Rectal smooth muscle tissue (tissue), 1 donor: ENCODE measurements around the gene AMMECR1L.
"Not testable (repeated sequence)": the region's sequence is repeated elsewhere in the genome, so short reads cannot be mapped to it uniquely, and the experiment has no call there.

ENCODE experiments used
- H3K27ac ChIP-seq: one replicate; pipeline ENCODE4 v1.7.0; 2013; ENCODE audit warnings: low read depth, low read length, inconsistent platforms
- H3K27me3 ChIP-seq: one replicate; pipeline ENCODE4 v1.7.0; 2013; ENCODE audit warnings: low read length; ENCODE audit not compliant: control insufficient read depth, insufficient read depth
- H3K36me3 ChIP-seq: one replicate; pipeline ENCODE4 v1.7.0; 2013; ENCODE audit warnings: low read length; ENCODE audit not compliant: control insufficient read depth, insufficient read depth
- H3K4me1 ChIP-seq: one replicate; pipeline ENCODE4 v1.7.0; 2013; ENCODE audit warnings: low read length; ENCODE audit not compliant: control insufficient read depth, insufficient read depth
- H3K4me3 ChIP-seq: one replicate; pipeline ENCODE4 v1.7.0; 2013; ENCODE audit warnings: low read length
- H3K9ac ChIP-seq: one replicate; pipeline ENCODE4 v1.7.0; 2013; ENCODE audit warnings: low read length

The AMMECR1L gene

DNA sequence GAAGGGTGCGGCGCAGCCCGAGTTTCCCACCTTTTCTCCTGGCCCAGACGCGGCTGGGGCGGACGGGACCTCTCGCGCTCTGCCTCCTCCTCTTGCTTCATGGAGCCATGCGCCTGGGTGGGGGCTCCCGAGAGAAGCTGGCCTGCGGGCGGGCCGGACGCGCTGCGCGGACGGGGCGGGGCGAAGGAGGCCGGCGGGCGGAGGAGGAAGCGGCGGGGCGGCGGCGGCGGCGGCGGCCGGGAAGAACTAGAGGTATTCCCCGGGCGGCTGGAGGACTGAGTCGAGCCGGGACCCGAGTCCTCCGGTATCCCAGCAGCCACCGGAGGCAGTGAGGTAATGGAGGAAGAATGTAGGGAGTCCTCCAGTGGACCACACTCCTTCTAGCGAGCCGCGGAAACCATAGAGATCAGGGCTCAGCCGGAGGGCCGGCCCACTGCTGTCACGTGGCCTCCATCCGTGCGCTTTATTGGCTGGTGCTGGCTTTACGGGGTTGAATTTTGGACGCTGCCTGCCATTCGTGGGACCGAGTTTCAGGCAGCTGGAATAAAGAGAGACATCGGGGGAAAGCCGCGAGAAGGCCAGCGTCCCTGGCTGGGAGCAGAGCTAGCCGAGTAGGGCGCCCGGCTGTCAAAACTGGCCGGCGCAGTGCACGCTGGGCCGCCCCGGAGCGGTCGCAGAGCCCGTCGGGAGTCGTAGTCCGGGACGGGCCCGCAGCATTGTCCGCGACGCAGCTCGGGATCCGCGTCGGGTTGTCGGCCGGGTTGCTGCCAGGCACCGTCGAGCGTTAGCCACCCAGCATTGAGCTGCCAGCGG, at the start of gene AMMECR1L:
AMMECR1L (minus strand) TSS at position 177 of the 813 bp plus-strand sequence. CDS start 11,722 bp downstream, outside the sequence.
- Histone ChIP-seq H3K27ac (peak within 1 kb of the TSS; percentile 89), H3K4me1 (peaks cover 20% of the 10 kb centered on the region), H3K4me3 (peak within 1 kb of the TSS; percentile 68)
- H3K27me3 ChIP-seq, H3K9ac ChIP-seq, H3K36me3 ChIP-seq: not testable (repeated sequence)

DNA sequence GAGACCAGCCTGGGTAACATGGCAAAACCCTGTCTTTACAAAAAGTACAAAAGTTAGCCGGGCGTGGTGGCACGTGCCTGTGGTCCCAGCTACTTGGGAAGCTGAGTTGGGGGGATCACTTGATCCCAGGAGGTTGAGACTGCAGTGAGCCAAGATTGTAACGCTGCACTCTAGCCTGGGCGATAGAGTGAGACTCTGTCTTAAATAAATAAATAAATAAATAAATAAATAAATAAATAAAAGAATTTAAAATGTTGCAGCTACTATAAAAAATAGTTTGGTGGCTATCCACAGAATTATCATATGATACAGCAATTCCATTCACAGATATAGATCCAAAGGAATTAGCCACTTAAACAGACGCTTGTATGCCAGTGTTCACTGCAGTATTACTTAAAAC, 49.6 kb upstream of the AMMECR1L start:
- Histone ChIP-seq H3K27me3 (no peaks in the 10 kb centered on the region), H3K27ac (no peak overlapping the region), H3K9ac (no peak overlapping the region), H3K36me3 (no peaks in the 10 kb centered on the region), H3K4me3 (no peak overlapping the region), H3K4me1 (no peaks in the 10 kb centered on the region)

DNA sequence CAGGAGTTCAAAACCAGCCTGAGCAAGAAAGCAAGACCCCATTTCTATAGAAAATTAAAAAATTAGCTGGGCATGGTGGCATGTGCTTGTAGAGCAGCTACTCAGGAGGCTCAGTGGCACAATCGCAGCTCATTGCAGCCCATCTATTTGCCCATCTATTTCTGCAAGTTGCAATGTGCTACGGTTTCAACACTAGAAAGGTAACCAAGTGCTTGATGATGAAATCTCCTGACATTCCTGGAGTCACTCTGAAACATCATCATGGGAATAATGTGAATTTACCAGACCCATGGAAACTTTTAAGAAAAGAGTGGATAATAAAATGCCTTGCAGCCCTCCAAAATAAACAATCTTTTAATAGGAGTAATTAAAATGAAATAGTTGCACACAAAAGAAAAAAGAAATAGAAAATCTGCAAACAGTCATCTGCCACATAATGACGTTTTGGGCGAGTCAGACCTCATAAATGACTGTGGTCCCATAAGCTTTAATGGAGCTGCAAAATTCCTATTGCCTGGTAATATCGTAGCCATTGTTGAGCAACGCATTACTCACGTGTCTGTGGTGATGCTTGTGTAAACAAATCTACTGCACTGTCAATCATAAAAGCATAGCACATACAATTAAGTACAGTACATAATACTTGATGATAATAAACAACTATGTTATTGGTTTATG, 46.6 kb upstream of the AMMECR1L start:
- H3K27ac ChIP-seq = no peak overlapping the region
- H3K27me3 ChIP-seq = no peaks in the 10 kb centered on the region

DNA sequence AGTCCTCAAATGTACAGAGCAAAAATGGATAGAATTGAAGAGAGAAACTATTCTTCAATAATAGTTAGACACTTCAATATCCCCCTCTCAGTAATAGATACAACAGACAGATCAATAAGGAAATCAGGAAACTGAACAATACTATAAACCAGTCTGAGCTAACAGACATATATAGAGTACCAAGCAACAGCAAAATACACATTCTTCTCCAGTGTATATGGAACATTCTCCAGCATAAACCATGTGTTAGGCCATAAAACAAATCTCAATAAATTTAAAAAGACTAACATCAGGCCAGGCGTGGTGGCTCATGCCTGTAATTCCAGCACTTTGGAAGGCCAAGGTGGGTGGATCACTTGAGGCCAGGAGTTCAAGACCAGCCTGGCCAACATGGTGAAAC, 43.7 kb upstream of the AMMECR1L start:
- no peak overlapping the region for H3K4me3 ChIP-seq
- no peaks in the 10 kb centered on the region for H3K27me3 ChIP-seq
- H3K36me3 ChIP-seq = no peaks in the 10 kb centered on the region
- no peak overlapping the region for H3K9ac ChIP-seq
- H3K4me1 ChIP-seq = no peaks in the 10 kb centered on the region
- no peak overlapping the region for H3K27ac ChIP-seq

More for the DNA sequence above, 46.6 kb upstream of the AMMECR1L start:
- no peaks in the 10 kb centered on the region for H3K36me3 ChIP-seq
- H3K9ac ChIP-seq = no peak overlapping the region
- H3K4me3 ChIP-seq = no peak overlapping the region
- H3K4me1 ChIP-seq = no peaks in the 10 kb centered on the region

DNA sequence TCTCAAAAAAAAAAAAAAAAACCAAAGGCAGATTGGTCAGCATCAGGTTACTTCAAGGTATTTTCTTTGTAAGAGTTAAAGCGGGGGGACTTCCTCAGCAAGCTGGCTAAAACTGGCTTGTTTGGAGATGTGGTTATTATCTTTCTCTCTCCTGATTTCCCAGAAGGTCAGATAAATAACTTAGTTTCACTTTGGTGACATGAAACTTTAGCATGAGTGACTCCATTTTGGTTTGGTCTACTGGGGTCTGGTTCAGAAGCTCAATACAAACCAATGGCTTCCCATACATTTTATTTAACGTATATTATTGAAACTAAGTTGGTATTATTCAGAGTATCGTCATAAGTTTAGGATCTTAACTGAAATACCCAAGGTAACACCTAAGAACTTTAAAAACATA, 41.6 kb upstream of the AMMECR1L start:
- Histone ChIP-seq H3K27ac (no peak overlapping the region), H3K9ac (no peak overlapping the region), H3K27me3 (no peaks in the 10 kb centered on the region), H3K36me3 (no peaks in the 10 kb centered on the region), H3K4me3 (no peak overlapping the region), H3K4me1 (no peaks in the 10 kb centered on the region)

DNA sequence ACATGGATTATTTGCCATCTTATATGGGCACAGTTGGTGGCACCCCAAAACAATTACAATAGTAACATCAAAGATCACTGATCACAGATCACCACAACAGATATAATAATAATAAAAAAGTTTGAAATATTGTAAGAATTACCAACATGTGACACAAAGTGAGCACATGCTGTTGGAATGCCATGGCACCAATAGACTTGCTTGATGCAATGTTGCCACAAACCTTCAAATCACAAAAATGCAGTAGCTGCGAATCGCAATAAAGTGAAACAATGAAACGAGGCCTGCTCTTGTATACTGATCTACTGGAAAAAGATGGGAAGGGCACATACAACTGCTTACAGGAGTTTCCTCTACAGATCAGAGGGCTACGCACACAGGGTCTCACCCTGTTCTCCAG, 32.2 kb upstream of the AMMECR1L start:
- Histone ChIP-seq H3K27me3 (no peaks in the 10 kb centered on the region), H3K36me3 (no peaks in the 10 kb centered on the region), H3K4me3 (no peak overlapping the region), H3K4me1 (no peaks in the 10 kb centered on the region), H3K9ac (no peak overlapping the region), H3K27ac (no peak overlapping the region)

DNA sequence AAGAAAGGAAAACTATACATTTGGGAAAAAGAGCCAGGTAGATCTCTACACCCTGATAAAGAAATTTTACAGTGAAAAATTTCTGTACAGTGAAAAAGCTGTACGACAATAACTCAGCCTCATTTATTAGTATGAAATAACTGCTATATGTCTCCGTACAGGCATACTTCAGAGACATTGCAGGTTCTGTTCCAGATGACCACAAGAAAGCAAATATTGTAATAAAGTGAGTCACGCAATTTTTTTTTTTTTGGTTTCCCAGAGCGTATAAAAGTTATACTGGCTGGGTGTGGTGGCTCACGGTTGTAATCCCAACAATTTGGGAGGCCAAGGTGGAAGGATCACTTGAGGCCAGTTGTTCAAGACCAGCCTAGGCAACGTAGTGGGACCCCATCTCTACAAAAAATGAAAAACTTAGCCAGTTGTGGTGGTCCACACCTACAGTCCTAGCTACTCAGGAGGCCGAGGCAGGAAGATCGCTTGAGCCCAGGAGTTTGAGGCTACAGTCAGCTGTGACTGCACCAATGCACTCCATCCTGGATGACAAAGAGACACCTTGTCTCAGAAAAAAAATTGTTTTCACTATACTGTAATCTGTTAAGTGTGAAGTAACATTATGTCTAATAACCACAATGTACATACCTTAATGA, 28.2 kb upstream of the AMMECR1L start:
- H3K4me3 ChIP-seq = no peak overlapping the region
- no peaks in the 10 kb centered on the region for H3K4me1 ChIP-seq
- H3K27me3 ChIP-seq = no peaks in the 10 kb centered on the region
- H3K27ac ChIP-seq = no peak overlapping the region
- H3K9ac ChIP-seq = no peak overlapping the region
- H3K36me3 ChIP-seq = no peaks in the 10 kb centered on the region

DNA sequence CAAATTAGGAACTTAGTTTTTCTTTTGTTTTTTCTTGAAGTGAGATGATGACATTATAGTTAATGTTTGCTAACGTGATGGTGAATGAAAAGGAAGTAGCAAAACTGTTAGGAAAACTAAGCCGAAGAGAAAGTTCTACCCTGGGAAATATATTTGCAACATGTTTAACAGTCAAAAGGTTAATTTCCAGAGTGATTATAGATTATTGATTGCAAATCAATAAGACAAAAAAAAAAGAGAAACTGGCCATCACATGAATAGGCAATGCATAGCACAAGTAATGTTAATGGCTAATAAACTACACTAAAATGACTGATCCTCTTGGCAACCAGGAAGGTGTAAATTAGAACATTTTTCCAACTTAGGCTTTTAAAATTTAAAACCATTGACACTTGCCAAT, 26.0 kb upstream of the AMMECR1L start:
- H3K9ac ChIP-seq = no peak overlapping the region
- no peaks in the 10 kb centered on the region for H3K27me3 ChIP-seq
- H3K4me3 ChIP-seq = no peak overlapping the region
- H3K4me1 ChIP-seq = no peaks in the 10 kb centered on the region
- H3K27ac ChIP-seq = no peak overlapping the region
- H3K36me3 ChIP-seq = no peaks in the 10 kb centered on the region

DNA sequence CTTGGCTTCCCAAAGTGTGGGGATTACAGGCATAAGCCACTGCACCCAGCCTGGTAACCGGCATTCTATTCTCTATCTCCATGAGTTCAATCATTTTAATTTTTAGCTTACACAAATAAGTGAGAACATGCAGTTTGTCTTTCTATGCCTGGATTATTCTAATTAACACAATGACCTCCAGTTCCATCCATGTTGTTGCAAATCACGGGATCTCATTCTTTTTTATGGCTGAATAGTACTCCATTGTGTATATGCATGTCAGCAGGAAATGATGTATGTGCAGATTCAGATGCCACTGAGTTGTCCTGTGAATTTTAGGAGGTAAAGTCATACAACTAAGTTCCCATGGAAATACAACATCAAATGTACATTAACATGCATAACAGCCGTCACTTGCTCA, 24.7 kb upstream of the AMMECR1L start:
- no peaks in the 10 kb centered on the region for H3K4me1 ChIP-seq
- no peaks in the 10 kb centered on the region for H3K36me3 ChIP-seq
- H3K27me3 ChIP-seq = no peaks in the 10 kb centered on the region
- H3K27ac ChIP-seq = no peak overlapping the region
- no peak overlapping the region for H3K4me3 ChIP-seq
- H3K9ac ChIP-seq = no peak overlapping the region

DNA sequence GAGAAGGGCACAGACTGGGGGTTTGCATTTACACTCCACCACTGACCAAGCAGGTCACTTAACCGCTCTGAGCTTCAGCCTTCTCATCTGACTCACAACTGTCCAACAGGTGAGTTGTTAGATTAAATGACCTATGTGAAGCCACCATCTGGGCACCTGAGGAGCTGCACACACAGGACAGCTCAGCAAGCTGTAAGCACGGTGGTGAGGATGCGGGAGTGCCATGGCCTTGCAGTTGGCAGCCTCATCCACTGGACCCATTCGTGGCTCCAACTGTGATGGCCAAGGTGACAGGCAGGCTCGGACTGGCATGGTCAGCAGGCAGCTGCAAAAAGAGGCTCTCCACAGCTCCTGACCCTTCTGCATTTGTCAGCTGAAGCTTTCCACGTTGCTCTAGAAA, 23.3 kb upstream of the AMMECR1L start:
- Histone ChIP-seq H3K4me1 (no peaks in the 10 kb centered on the region), H3K4me3 (no peak overlapping the region), H3K27me3 (no peaks in the 10 kb centered on the region), H3K36me3 (no peaks in the 10 kb centered on the region), H3K9ac (no peak overlapping the region), H3K27ac (no peak overlapping the region)

DNA sequence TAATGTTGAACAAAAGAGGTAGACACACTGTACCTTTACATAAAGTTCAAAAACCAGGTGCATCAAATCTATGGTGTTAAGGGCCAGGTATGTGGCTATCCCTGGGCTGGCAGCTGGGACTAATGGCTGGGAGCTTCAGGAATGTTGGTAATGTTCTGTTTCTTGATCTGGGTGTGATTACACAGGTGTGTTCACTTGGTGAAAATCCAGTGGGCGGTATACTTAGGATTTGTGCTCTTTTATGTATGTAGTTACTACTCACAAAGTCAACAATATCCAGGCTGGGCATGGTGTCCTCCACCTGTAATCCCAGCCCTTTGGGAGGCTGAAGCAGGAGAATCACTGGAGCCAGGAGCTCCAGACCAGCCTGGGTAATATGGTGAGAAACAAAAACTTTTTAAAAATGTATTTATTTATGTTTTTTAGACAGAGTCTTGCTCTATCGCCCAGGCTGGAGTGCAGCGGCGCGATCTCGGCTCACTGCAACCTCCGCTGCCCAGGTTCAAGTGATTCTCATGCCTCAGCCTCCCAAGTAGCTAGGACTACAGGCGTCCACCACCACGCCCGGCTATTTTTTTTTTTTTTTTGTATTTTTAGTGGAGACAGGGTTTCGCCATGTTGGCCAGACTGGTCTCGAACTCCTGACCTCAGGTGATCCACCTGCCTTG, 22.1 kb upstream of the AMMECR1L start:
- not testable (repeated sequence) for H3K36me3 ChIP-seq, H3K4me1 ChIP-seq, H3K27ac ChIP-seq, H3K9ac ChIP-seq, H3K27me3 ChIP-seq, H3K4me3 ChIP-seq

DNA sequence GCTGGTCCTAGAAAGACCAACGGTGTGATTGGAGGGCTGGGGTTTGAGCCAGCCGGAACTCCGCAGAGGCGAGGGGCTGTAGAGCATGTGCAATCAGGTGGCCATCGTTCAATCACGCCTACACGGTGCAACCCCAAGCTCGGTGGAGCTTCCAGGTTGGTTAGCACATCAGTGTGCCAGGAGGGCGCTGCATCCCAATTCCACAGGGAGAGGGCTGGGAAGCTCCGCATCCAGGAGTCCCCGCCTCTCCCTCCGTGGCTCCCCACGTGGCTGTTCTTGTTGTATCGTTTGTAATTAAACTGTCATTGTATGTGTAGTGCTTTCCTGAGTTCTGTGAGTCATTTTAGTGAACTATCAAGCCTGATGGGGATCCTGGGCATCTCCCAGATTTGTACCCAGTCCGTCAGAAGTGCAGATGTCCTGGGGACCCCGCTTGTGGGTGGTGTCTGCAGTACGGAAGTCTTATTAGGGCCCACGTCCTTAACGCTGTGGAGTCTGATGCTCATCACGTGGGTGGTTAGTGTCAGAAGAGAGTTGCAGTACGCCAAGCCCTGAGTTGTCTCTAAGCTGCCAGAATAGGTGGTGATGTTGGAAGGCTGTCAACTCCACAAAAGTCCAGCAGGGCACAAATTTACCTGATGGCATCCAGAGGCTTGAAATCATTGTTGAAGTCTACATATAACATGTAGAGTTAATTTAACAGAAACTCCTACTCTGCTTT, 20.6 kb upstream of the AMMECR1L start:
- no peak overlapping the region for H3K4me3 ChIP-seq
- no peak overlapping the region for H3K27ac ChIP-seq
- peaks cover 4% of the 10 kb centered on the region for H3K4me1 ChIP-seq
- H3K9ac ChIP-seq = no peak overlapping the region
- no peaks in the 10 kb centered on the region for H3K36me3 ChIP-seq
- no peaks in the 10 kb centered on the region for H3K27me3 ChIP-seq
